WI38 (cell line): Measurements from ENCODE around the gene GTF3C1.

Experiments used
- H3K4me3 ChIP-seq: 2 replicates; pipeline ENCODE4 v1.5.1; 2011; ENCODE audit warnings: low read depth, mild to moderate bottlenecking, control low read depth, low read length
- CTCF ChIP-seq: IDR thresholded peaks from 2 replicates; pipeline ENCODE4 v1.5.1; 2012; ENCODE audit warnings: low read depth, mild to moderate bottlenecking, control low read depth, low read length

GTF3C1 gene

DNA sequence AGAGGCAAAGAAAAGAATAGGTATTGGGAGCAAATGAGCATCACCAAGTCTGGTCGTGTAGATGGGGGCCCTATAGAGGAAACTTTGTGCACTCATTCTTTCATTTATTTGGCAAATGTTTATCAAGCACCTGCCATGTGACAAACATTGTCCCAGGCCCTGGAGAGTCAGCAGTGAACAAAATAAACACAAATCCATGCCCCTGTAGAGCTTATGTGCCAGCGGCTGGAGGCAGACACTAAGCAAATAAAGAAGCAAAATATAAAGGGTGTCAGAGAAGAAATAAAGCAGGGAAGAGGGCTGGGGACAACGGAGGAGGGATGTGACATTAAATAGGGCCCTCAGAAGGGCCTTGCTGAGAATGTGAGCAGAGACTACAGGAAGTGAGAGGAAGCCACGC is 45.8 kb upstream of the GTF3C1 start:
- TF ChIP-seq CTCF: no peak
- H3K4me3 ChIP-seq: no peak overlapping the region

- TF ChIP-seq CTCF: no peak
These were observed 42.1 kb upstream of the GTF3C1 start for GRCh38 chr16:27591837-27592236.

DNA sequence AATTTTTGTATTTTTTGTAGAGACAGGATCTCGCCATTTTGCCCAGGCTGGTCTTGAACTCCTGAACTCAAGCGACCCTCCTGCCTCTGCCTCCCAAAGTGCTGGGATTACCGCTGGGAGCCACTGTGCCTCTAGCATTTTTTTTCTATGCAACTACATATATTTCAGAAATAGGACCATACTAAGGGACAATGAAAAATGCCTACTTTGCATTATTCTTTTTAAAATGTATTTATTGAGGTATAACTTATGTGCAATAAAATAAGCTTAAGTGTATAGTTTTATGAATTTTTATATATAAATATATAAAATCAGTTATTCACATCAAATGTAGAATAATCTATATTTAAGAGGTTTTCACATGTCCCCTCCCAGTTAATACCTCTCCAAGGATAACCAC is 38.3 kb upstream of the GTF3C1 start:
- TF ChIP-seq CTCF: no peak

More at GRCh38 chr16:27591837-27592236, 42.1 kb upstream of the GTF3C1 start:
- H3K4me3 ChIP-seq: no peak overlapping the region

GRCh38 chr16:27586711-27587110 is 37.0 kb upstream of the GTF3C1 start:
- no peak for TF ChIP-seq CTCF
- no peak overlapping the region for H3K4me3 ChIP-seq

More for the DNA sequence above, 38.3 kb upstream of the GTF3C1 start:
- H3K4me3 ChIP-seq: no peak overlapping the region

GRCh38 chr16:27585200-27585599 is 35.5 kb upstream of the GTF3C1 start:
- no peak for TF ChIP-seq CTCF
- H3K4me3 ChIP-seq: no peak overlapping the region

DNA sequence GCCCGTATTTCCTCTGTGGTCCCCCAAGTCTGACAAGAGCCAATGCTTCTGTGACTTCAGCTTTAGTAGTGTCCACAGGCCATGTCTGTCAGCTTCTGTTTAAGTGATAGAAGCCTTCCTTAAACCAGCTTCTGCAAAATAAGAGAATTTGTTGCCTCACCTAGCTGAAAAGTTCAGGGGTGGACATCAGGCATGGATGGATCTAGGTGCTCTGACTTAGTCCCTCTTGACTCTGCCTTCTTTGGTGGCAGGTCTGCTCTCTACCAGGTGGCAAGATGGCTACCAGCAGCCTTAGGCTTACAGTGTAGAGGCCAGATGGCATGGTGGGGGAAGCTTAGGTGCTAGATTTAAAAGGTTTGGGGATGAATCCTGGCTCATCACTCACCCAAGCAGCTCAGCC is 33.9 kb upstream of the GTF3C1 start:
- H3K4me3 ChIP-seq: no peak overlapping the region
- no peak for TF ChIP-seq CTCF

DNA sequence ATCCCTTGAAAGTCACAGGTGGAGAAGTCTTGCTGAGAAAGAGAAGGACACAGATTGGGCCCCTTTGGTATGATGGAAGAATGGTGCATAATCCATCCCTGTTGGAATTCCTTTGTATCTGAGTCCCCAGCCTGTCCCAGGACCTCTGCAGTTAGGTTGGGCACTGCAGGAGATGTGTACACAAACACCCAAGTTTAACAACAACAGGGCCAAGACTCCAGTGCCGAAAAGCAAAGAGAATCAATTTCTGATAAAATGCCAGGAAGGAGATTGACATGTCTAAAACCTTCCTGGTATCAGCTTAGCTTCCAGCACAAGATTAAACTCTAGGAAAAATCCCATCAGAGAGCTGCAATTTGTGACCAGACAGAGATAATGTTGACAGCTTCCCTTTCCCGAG is 33.2 kb upstream of the GTF3C1 start:
- no peak for TF ChIP-seq CTCF

More for the DNA sequence above, 33.2 kb upstream of the GTF3C1 start:
- H3K4me3 ChIP-seq: no peak overlapping the region
